ENCODE data around the gene CDV3.

The CDV3 gene

DNA sequence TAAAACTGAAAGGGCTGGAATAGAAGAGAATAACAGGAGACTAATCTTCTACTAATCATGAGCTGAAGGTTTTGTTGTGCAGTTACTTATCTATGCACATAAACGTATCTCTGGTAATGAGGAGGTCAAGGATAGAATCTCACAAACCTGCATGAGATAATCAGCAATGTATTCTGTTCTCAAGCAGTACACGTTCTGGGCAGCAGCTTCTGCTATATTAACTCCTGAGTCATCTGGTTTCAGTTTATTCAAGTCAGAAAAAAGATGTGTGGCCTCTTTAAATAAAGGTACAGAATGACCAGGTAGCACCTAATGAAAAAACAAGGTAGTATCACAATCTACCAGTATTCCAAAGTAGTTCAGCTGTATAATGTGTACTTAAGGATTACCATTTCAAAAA lies 34.9 kb downstream of the CDV3 start:
- no peak for FAIRE-seq

DNA sequence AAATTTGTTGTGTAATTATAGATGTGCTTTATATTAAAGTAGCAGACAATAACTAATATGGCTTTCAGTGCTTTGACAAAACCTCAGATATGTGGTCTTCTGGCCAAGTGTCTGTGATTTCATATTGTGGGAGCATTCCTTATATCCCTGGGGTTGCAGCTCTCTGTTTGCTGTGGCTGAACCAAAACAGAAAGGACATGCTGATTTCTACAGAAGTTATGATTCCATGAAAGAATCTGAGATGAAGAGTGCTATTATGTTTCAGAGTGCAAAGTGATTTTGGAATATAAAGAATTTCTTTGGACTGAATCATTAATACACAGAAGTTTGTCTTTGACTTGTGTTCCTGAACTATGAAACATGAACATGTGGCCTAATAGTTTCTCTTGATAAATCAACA lies 36.5 kb downstream of the CDV3 start:
- FAIRE-seq = no peak

- FAIRE-seq = no peak
Measured at GRCh38 chr3:133611534-133611933, 38.0 kb downstream of the CDV3 start.

- no peak for FAIRE-seq
Measured at GRCh38 chr3:133620066-133620784, 46.7 kb downstream of the CDV3 start.

DNA sequence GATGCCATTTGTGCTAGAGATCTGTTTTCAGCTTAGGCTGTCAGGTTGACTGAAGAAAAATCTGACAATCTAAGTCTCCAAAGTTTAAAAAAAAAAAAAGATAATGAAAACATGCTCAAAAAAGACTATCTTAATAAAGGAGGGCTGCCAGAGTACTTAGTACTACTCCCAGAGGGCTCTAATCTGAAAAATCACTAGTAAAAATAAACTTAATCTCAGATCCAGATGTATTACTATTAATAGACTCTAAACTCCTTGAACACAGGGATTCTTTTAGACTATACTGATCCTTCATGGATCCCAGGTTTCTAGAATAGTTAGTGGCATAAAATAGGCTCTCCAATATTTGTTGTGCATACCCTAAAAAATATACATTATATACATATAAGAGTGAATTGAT lies 54.3 kb downstream of the CDV3 start:
- no peak for FAIRE-seq

GRCh38 chr3:133629146-133629545 lies 55.7 kb downstream of the CDV3 start:
- no peak for FAIRE-seq

DNA sequence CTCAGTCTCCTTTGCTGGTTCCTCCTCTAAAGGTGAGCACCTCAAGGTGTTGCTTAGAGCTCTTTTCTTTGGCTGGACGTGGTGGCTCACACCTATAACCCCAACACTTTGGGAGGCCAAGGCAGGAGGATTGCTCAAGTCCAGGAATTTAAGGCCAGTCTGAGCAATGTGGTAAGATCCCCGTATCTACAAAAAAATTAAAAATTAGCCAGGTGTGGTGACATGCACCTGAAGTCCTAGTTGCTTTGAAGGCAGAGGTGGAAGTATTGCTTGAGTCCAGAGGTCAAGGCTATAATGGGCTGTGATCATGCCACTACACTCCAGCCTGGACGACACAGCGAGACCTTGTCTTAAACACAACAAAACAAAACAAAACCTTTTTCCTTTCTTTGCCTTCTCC lies 60.0 kb downstream of the CDV3 start:
- no peak for FAIRE-seq

Data from TTC549 (cell line).